ENCODE measurements around the gene RIN3. TPM values are rescaled to one million over a fixed set of nuclear protein-coding genes. Genes with fewer than 3 reads are reported as not detected.

RIN3 gene
- total RNA-seq, 4 donors from 2014 or later: 15.4 to 53.6 (median 39.7) TPM

GRCh38 chr14:92553438-92553837 lies 39.9 kb downstream of the RIN3 start:
- Histone ChIP-seq H3K36me3 (peaks cover 0 to 29% (median 0%) of the 10 kb centered on the region in 3 donors), H3K4me1 (peaks cover 0 to 25% (median 18%) of the 10 kb centered on the region in 4 donors), H3K9me3 (no peaks in the 10 kb centered on the region), H3K4me3 (no peak overlapping the region), H3K27ac (peak overlapping the region in 1 of 4 donors; percentile 1), H3K27me3 (no peaks in the 10 kb centered on the region)
- TF ChIP-seq POLR2A (IDR thresholded peaks at IDR 0.05): no peak
- no peak for TF ChIP-seq CTCF (IDR thresholded peaks at IDR 0.05)
- DNase-seq: peak in 1 of 3 donors; percentile 22

DNA sequence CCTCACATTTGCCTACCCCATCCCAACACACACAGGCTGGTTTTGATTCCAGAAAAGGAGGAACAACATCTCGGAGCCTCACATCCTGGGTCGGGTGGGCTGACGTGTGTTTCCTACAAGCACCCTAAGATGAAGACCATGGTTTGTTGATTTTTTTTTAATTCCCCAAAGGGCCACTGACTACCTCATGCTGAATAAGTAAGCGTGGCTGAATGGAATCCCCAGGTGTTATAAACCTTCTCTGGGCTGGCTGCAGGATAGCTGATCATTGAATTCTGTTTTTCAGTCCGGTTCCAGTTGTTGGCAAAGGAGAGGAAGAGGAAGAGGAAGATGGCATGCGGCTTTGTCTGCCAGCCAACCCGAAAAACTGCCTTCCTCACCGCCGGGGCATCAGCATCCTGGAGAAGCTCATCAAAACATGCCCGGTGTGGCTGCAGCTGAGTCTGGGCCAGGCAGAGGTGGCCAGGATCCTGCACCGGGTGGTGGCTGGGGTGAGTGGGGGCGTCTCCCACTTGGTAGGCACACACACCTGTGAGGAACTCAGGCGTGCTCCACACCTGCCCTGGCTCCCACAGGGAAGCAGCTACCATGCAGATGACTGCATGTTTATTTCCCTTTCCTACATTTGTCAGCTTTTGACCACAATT lies 42.0 kb downstream of the RIN3 start:
- Histone ChIP-seq H3K4me1 (peaks cover 0 to 25% (median 13%) of the 10 kb centered on the region in 4 donors), H3K36me3 (peaks cover 0 to 41% (median 0%) of the 10 kb centered on the region in 3 donors), H3K27ac (peak overlapping the region in 1 of 4 donors; percentile 17), H3K4me3 (no peak overlapping the region), H3K9me3 (no peaks in the 10 kb centered on the region), H3K27me3 (no peaks in the 10 kb centered on the region)
- DNase-seq: peak in 1 of 3 donors; percentile 34
- TF ChIP-seq CTCF (IDR thresholded peaks at IDR 0.05) (no peak), POLR2A (IDR thresholded peaks at IDR 0.05) (no peak)

DNA sequence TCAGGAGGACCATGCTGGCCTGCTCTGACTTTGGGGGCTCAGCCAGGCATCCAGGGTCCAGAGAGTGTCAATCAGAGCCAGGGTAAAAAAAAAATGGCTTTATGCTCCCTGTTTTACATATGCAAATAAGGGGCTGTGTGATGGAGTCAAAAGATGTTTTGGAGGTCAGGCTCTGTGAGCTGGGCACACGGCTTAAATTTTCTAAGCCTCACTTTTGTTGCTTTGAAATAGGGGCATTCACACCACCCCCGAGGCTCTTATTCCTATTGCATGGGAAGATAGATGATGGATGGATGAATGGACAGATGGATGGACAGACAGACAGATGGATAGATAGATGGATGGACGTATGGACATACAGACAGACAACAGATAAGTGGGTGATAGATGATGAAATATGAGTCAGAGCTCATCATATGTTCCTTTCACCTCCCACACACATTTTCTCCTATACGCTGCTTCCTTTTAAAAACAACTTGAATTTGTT lies 42.7 kb downstream of the RIN3 start:
- no peaks in the 10 kb centered on the region for H3K27me3 ChIP-seq
- no peak for DNase-seq
- no peak overlapping the region for H3K4me3 ChIP-seq
- peaks cover 0 to 25% (median 13%) of the 10 kb centered on the region in 4 donors for H3K4me1 ChIP-seq
- TF ChIP-seq CTCF (IDR thresholded peaks at IDR 0.05) (no peak), POLR2A (IDR thresholded peaks at IDR 0.05) (no peak)
- H3K9me3 ChIP-seq: no peaks in the 10 kb centered on the region
- peak overlapping the region in 1 of 4 donors; percentile 17 for H3K27ac ChIP-seq
- H3K36me3 ChIP-seq: peaks cover 0 to 41% (median 0%) of the 10 kb centered on the region in 3 donors

DNA sequence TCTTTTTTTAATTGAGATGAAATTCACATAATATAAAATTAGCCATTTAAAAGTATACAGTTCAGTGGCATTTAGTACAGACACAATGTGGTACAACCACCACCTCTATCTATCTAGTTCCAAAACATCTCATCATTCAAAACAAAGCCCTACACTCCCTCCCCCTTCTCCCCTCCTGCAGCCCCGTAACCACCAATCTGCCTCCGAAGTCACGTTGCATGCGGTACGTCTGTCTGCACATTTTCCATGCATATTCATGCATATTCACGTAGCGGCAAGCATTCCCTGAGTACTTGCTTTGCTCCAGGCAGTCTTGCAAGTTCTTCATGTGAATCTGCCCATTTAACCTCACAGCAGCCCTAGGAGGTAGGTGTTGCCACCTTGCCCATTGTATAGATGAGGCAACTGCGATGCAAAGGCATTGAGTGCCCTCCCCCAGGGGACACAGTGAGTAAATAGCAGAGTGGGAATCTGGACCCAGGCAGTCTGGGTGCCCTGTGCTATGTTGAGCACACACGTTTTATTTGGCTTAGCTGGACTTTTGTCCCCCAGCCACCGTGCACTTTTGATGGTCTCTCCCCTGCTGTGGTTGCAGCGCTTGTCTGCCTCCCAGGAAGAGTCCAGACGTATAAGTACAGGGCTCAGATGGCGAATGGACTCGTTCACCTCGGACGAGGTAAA lies 43.4 kb downstream of the RIN3 start:
- H3K4me1 ChIP-seq: peaks cover 0 to 20% (median 11%) of the 10 kb centered on the region in 4 donors
- no peak overlapping the region for H3K27ac ChIP-seq
- DNase-seq: peak in 1 of 3 donors; percentile 11
- no peaks in the 10 kb centered on the region for H3K9me3 ChIP-seq
- TF ChIP-seq CTCF (IDR thresholded peaks at IDR 0.05) (no peak), POLR2A (IDR thresholded peaks at IDR 0.05) (no peak)
- H3K4me3 ChIP-seq: no peak overlapping the region
- no peaks in the 10 kb centered on the region for H3K27me3 ChIP-seq
- peaks cover 0 to 41% (median 0%) of the 10 kb centered on the region in 3 donors for H3K36me3 ChIP-seq

GRCh38 chr14:92557544-92557912 lies 43.9 kb downstream of the RIN3 start:
- H3K36me3 ChIP-seq: peaks cover 0 to 41% (median 0%) of the 10 kb centered on the region in 3 donors
- H3K4me3 ChIP-seq: no peak overlapping the region
- H3K4me1 ChIP-seq: peaks cover 0 to 15% (median 10%) of the 10 kb centered on the region in 4 donors
- H3K9me3 ChIP-seq: no peaks in the 10 kb centered on the region
- no peak overlapping the region for H3K27ac ChIP-seq
- no peaks in the 10 kb centered on the region for H3K27me3 ChIP-seq
- DNase-seq: peak in 1 of 3 donors; percentile 11
- TF ChIP-seq CTCF (IDR thresholded peaks at IDR 0.05) (no peak), POLR2A (IDR thresholded peaks at IDR 0.05) (no peak)

Measured in Peyer's patch (tissue), 4 donors.